Skeletal muscle tissue (tissue), 4 donors: Measurements from ENCODE around the gene PTPRN2. TPM values are rescaled to one million over a fixed set of nuclear protein-coding genes. Genes with fewer than 3 reads are reported as not detected.

Source experiments
- H3K27ac ChIP-seq: one replicate; pipeline ENCODE4 v1.7.0; 2013; ENCODE audit warnings: mild to moderate bottlenecking, low read depth, low read length, inconsistent platforms
- H3K27me3 ChIP-seq, 3 donors: one replicate each; pipeline ENCODE4 v1.7.0; 2013; ENCODE audit warnings: low read length in 3 of 3; ENCODE audit not compliant: control insufficient read depth in 3 of 3, insufficient read depth in 3 of 3
- H3K36me3 ChIP-seq, 3 donors: one replicate each; pipeline ENCODE4 v1.7.0; 2013; ENCODE audit warnings: low read length in 3 of 3; ENCODE audit not compliant: control insufficient read depth in 3 of 3, insufficient read depth in 3 of 3
- H3K4me1 ChIP-seq, 3 donors: one replicate each; pipeline ENCODE4 v1.7.0; 2013; ENCODE audit warnings: low read length in 3 of 3, mild to moderate bottlenecking in 3 of 3; ENCODE audit not compliant: control insufficient read depth in 3 of 3, insufficient read depth in 3 of 3
- H3K4me3 ChIP-seq, 3 donors: one replicate each; pipeline ENCODE4 v1.7.0; 2013; ENCODE audit warnings: low read length in 3 of 3
- H3K9ac ChIP-seq, 3 donors: one replicate each; pipeline ENCODE4 v1.7.0; 2013; ENCODE audit warnings: low read length in 3 of 3, mild to moderate bottlenecking in 3 of 3, moderate library complexity in 2 of 3, low read depth in 1 of 3
- H3K9me3 ChIP-seq, 3 donors: one replicate each; pipeline ENCODE4 v1.7.0; 2013; ENCODE audit warnings: low read length in 3 of 3; ENCODE audit not compliant: control insufficient read depth in 3 of 3
- total RNA-seq: library from RNA; depleted of rRNA; stranded (reverse); fragments of >200 nt; gene quantifications from one replicate; pipeline ENCODE4 v1.2.3, GENCODE V29; 2014
- donor health status: Osteomylitis.

Gene PTPRN2
- total RNA-seq, 1 donor from 2014 or later: 1.6 TPM

DNA sequence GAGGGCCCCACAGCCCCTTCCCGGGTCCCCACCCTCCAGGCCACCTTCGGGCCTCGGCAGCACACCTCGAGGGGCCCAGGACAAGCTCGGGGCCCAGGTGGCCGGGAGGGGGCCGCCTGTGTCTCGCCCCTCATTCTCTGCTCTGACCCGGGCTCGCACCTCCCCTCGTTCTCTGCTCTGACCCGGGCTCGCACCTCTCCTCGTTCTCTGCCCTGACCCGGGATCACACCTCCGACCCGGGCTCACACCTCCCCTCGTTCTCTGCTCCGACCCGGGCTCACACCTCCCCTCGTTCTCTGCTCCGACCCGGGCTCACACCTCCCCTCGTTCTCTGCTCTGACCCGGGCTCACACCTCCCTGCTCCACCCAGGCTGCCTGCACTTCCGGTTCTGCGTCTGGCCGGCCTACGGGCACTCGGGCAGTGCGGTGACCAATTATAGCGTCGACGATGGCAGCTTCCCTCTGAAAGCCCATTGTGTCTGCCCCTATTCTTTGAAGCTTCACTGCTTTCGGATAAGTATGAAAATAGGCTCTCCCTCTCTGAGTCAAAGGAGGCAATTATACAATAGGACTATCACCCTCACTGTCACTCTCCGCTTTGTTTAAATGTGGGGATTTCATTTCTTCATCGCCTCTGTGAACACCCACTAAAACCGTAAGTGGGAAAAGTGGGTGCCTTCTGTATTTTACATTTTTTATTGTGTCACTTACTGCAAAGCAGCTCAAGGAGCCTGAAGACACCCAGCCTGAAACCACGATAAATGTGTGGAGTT is 793.5 kb downstream of the PTPRN2 start:
- H3K36me3 ChIP-seq: no peaks in the 10 kb centered on the region
- no peak overlapping the region for H3K4me3 ChIP-seq
- H3K4me1 ChIP-seq: no peaks in the 10 kb centered on the region
- H3K9ac ChIP-seq: no peak overlapping the region
- peaks cover 0 to 10% (median 0%) of the 10 kb centered on the region in 3 donors for H3K27me3 ChIP-seq
- no peak overlapping the region for H3K27ac ChIP-seq
- H3K9me3 ChIP-seq: peaks cover 0 to 3% (median 0%) of the 10 kb centered on the region in 3 donors

DNA sequence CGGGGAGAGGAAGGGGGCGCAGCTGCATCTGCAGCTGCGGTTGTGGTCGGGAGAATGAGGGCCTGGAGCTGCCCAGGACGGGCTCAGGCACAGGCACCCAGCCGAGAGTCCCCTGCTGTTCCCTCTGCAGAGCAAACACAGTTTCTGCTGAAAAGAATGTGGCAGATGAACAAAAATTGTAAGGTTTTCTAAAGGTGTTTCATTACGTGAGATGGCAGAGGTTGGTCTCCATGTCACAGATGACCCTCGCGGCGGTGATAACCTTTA is 794.6 kb downstream of the PTPRN2 start:
- Histone ChIP-seq H3K9me3 (peaks cover 0 to 3% (median 0%) of the 10 kb centered on the region in 3 donors), H3K9ac (no peak overlapping the region), H3K27me3 (peaks cover 0 to 10% (median 0%) of the 10 kb centered on the region in 3 donors)

DNA sequence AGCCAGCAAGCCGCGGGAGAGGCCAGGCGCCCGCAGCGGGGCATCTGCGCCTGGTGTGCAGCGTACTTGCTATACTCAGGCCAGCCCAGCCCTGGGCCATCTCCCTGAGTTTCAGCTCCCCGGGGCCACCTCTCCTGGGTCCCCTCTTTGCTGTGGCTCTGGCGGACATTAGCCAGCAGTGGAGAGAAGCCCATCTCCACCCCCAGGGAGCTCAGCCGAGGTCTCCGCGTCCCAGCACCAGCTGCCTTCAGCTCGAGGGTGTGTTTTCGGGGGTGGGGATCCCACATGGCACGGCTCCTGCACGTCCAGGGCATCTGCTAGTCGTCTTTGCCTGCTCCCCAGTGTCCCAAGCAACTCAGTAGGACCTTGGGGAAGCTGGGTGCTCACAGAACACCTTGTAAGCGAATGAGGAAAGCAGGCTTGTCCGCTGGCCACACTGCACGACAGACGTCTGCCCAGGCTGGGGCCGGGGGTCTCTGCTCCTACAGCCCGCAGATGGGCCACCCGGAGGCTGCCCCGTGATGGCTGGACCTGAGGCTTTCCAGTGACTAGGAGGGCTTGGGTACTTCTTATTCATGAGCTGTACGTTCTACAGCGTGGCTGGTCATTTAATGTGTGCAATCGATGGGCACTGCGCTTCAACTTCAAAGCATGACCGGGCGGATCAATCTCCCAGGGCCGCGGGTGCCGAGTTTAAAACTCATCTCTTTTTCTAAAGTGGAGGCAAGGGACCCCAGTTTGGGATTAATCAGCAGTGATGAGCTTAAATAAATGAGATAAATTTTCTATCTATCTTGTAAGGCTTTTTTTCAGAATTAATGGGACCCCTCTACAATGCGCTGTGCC is 795.2 kb downstream of the PTPRN2 start:
- no peak overlapping the region for H3K27ac ChIP-seq
- no peak overlapping the region for H3K4me3 ChIP-seq
- peaks cover 0 to 10% (median 0%) of the 10 kb centered on the region in 3 donors for H3K27me3 ChIP-seq

More for the DNA sequence above, 794.6 kb downstream of the PTPRN2 start:
- Histone ChIP-seq H3K4me3 (no peak overlapping the region), H3K36me3 (no peaks in the 10 kb centered on the region), H3K4me1 (no peaks in the 10 kb centered on the region), H3K27ac (no peak overlapping the region)

DNA sequence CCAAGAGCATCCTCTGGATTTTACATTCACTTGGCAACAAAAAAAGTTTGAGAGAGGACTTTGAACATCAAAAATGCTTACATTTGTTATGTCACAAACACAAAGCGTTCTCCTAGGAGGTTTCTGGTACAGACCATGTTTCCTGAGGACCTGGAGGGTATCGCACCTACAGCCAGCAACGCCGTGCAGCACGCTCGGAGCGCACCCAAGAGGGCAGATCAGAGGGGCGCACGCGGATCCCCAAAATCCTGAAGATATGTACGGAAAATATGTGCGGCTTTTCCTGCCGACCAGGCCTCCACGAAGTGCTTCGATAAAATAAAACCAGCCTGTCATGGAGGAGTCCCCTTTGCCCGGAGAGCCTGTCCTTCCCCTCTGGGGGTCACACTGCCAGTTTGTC is 796.0 kb downstream of the PTPRN2 start:
- H3K9me3 ChIP-seq: peaks cover 0 to 3% (median 0%) of the 10 kb centered on the region in 3 donors

More for the DNA sequence above, 795.2 kb downstream of the PTPRN2 start:
- Histone ChIP-seq H3K9me3 (peaks cover 0 to 3% (median 0%) of the 10 kb centered on the region in 3 donors), H3K9ac (no peak overlapping the region), H3K36me3 (no peaks in the 10 kb centered on the region), H3K4me1 (no peaks in the 10 kb centered on the region)

DNA sequence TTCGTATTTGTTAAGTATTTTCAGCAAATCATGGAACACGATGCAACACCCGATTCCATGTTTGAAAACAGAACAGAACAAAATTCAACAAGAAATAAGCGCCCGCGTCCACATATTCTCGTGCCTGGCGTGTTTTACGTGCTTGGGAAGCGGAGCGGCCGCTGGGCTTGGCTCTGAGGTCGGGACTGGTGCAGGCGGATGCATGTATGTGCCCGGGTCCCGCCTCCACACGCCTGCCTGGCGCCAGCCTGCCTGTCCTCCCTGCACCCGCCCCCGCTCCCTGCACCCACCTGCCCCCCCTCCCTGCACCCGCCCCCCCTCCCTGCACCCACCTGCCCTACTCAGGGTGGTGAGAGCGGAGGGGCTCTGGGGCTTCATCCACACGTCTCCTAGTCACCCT is 796.4 kb downstream of the PTPRN2 start:
- no peak overlapping the region for H3K4me3 ChIP-seq
- H3K4me1 ChIP-seq: no peaks in the 10 kb centered on the region
- H3K9ac ChIP-seq: no peak overlapping the region
- no peak overlapping the region for H3K27ac ChIP-seq
- no peaks in the 10 kb centered on the region for H3K36me3 ChIP-seq
- H3K27me3 ChIP-seq: peaks cover 0 to 10% (median 0%) of the 10 kb centered on the region in 3 donors
- peaks cover 0 to 3% (median 0%) of the 10 kb centered on the region in 3 donors for H3K9me3 ChIP-seq

More for the DNA sequence above, 796.0 kb downstream of the PTPRN2 start:
- no peaks in the 10 kb centered on the region for H3K36me3 ChIP-seq
- H3K4me1 ChIP-seq: no peaks in the 10 kb centered on the region
- H3K9ac ChIP-seq: no peak overlapping the region
- peaks cover 0 to 10% (median 0%) of the 10 kb centered on the region in 3 donors for H3K27me3 ChIP-seq
- no peak overlapping the region for H3K4me3 ChIP-seq
- no peak overlapping the region for H3K27ac ChIP-seq

DNA sequence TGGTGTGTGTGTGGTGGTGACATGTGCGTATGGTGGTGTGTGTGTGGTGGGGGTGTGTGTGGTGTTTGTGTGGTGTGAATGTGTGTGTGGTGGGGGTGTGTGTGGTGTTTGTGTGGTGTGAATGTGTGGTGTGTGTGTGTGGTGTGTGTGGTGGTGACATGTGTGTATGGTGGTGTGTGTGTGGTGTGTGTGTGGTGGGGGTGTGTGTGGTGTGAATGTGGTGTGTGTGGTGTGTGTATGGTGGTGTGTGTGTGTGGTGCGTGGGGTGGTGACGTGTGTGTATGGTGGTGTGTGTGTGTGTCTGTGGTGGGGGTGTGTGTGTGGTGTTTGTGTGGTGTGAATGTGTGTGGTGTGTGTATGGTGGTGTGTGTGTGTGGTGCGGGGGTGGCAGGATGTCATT is 797.7 kb downstream of the PTPRN2 start:
- no peaks in the 10 kb centered on the region for H3K36me3 ChIP-seq
- H3K27me3 ChIP-seq: peaks cover 0 to 10% (median 0%) of the 10 kb centered on the region in 3 donors
- peaks cover 0 to 3% (median 0%) of the 10 kb centered on the region in 3 donors for H3K9me3 ChIP-seq
- H3K27ac ChIP-seq: no peak overlapping the region
- H3K4me3 ChIP-seq: no peak overlapping the region
- H3K9ac ChIP-seq: no peak overlapping the region
- H3K4me1 ChIP-seq: no peaks in the 10 kb centered on the region

DNA sequence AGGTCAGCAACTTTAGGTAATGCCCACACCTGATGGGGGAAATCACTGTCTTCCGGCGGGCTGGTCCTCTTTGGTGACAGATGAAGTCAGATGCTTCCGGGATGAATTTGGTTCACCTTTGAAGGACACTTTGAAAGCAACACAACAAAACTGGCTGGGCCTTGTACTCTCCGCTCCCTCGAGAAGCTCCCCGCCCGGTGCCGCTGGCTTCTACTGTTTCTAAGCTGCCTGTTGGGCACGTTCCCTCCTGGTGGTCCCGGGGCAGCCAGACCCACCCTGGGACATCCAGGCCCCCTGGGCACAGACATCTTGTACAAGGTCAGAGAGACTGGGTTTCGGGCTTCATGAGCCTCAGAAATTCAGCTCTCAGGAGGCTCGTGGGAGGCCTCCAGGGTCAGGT is 798.5 kb downstream of the PTPRN2 start:
- Histone ChIP-seq H3K27me3 (peaks cover 0 to 14% (median 0%) of the 10 kb centered on the region in 3 donors), H3K27ac (no peak overlapping the region), H3K9ac (no peak overlapping the region), H3K4me3 (no peak overlapping the region), H3K36me3 (no peaks in the 10 kb centered on the region), H3K4me1 (no peaks in the 10 kb centered on the region), H3K9me3 (peaks cover 0 to 3% (median 0%) of the 10 kb centered on the region in 3 donors)

DNA sequence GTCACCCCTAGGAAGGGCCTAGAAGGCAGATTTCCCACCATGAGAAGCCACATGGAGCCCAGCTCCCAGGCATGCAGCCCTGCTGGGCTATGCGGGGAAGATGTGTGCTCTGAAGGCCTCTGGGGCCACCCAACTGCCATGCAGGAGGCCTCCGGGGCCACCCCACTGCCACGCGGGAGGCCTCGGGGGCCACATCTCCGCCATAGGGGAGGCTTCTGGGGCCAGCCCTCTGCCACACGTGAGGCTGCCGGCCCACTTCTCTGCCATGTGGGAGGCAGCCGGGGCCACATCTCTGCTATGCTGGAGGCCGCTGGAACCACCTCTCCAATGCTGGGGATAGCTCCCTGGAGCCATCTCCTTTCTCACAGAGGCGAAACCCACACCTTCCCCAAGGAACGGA is 799.0 kb downstream of the PTPRN2 start:
- Histone ChIP-seq H3K27me3 (peaks cover 0 to 14% (median 0%) of the 10 kb centered on the region in 3 donors), H3K4me3 (no peak overlapping the region), H3K36me3 (no peaks in the 10 kb centered on the region), H3K4me1 (no peaks in the 10 kb centered on the region), H3K9me3 (peaks cover 0 to 3% (median 0%) of the 10 kb centered on the region in 3 donors), H3K27ac (no peak overlapping the region), H3K9ac (no peak overlapping the region)

DNA sequence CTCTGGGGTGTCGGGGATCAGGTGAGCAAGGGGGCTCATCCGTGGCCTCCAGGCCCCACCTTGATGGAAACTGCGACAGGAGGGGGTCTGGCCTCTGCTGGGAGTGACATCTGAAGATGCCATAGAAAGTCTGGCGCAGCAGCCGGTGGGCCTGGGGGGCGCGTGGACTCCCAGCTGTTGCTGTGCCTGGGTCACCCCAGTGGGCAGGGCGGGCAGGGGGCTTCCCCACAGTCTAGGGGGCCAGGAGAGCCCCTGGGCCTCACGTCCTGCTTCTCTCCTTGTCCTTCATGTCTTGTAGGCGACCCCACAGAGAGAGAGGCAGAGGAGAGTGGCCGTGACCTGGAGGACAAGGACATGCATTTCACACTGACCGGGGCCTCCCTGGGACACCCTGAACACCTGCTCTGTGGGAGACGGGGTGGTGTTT is 800.3 kb downstream of the PTPRN2 start:
- Histone ChIP-seq H3K9me3 (peaks cover 0 to 3% (median 0%) of the 10 kb centered on the region in 3 donors), H3K36me3 (no peaks in the 10 kb centered on the region), H3K9ac (no peak overlapping the region), H3K27me3 (peaks cover 0 to 7% (median 3%) of the 10 kb centered on the region in 3 donors), H3K4me3 (no peak overlapping the region), H3K4me1 (no peaks in the 10 kb centered on the region), H3K27ac (no peak overlapping the region)
